ENCODE results near the gene TEAD4.

- TF ChIP-seq CTCF (conservative IDR thresholded peaks at IDR 0.05; ENCODE audit: low read depth, low read length) (no peak), EZH2 (IDR thresholded peaks at IDR 0.05; ENCODE audit: borderline replicate concordance, low read depth, low read length, poor library complexity, severe bottlenecking) (no peak)
Observed at GRCh38 chr12:2939191-2939590, 20.0 kb upstream of the TEAD4 start.

All from A673 (cell line).